A172 (cell line): ENCODE data around the gene IMPDH1. TPM values are rescaled to one million over a fixed set of nuclear protein-coding genes. Genes with fewer than 3 reads are reported as not detected.

ENCODE experiments used
- DNase-seq: peaks from one replicate; pipeline ENCODE4 v3.0.0-alpha.2; 2015; ENCODE audit warnings: low spot score
- total RNA-seq: library from RNA; depleted of rRNA; stranded (reverse); fragments of >200 nt; shearing (Covaris generic); gene quantifications from 2 replicates; pipeline ENCODE4 v1.2.3, GENCODE V29; 2014

Gene IMPDH1
- total RNA-seq, 1 experiment from 2014 or later = 78.1 TPM

- no peak for DNase-seq
Observed at GRCh38 chr7:128405471-128406313, 4.1 kb downstream of the IMPDH1 start.

GRCh38 chr7:128404886-128405470 lies 4.8 kb downstream of the IMPDH1 start:
- DNase-seq = no peak

GRCh38 chr7:128404143-128404681 lies 5.6 kb downstream of the IMPDH1 start:
- DNase-seq = no peak

- no peak for DNase-seq
Observed at GRCh38 chr7:128403676-128404075, 6.1 kb downstream of the IMPDH1 start.

GRCh38 chr7:128402356-128402755 lies 7.4 kb downstream of the IMPDH1 start:
- no peak for DNase-seq

- DNase-seq = no peak
Observed at GRCh38 chr7:128400566-128400965, 9.2 kb downstream of the IMPDH1 start.

GRCh38 chr7:128399991-128400390 lies 9.8 kb downstream of the IMPDH1 start:
- no peak for DNase-seq

GRCh38 chr7:128398841-128399135 lies 11.0 kb downstream of the IMPDH1 start:
- DNase-seq = no peak

- peak; percentile 38 for DNase-seq
Observed at GRCh38 chr7:128398016-128398840, 11.6 kb downstream of the IMPDH1 start.

GRCh38 chr7:128396357-128396756 lies 13.4 kb downstream of the IMPDH1 start:
- no peak for DNase-seq

GRCh38 chr7:128395748-128396147 lies 14.0 kb downstream of the IMPDH1 start:
- no peak for DNase-seq

- DNase-seq = no peak
Observed at GRCh38 chr7:128394904-128395496, 14.8 kb downstream of the IMPDH1 start.

GRCh38 chr7:128393526-128394330 lies 16.1 kb downstream of the IMPDH1 start:
- DNase-seq = no peak

- no peak for DNase-seq
Observed at GRCh38 chr7:128392446-128393327, 17.1 kb downstream of the IMPDH1 start.

GRCh38 chr7:128391805-128392204 lies 18.0 kb downstream of the IMPDH1 start:
- DNase-seq = no peak

GRCh38 chr7:128390871-128391565 lies 18.8 kb downstream of the IMPDH1 start:
- no peak for DNase-seq

- DNase-seq = no peak
Observed at GRCh38 chr7:128389618-128390329, 20.0 kb downstream of the IMPDH1 start.

- no peak for DNase-seq
Observed at GRCh38 chr7:128389085-128389617, 20.6 kb downstream of the IMPDH1 start.

GRCh38 chr7:128388145-128388485 lies 21.7 kb downstream of the IMPDH1 start:
- DNase-seq = no peak
